ENCODE measurements around the gene SOX9.

Gene SOX9

DNA sequence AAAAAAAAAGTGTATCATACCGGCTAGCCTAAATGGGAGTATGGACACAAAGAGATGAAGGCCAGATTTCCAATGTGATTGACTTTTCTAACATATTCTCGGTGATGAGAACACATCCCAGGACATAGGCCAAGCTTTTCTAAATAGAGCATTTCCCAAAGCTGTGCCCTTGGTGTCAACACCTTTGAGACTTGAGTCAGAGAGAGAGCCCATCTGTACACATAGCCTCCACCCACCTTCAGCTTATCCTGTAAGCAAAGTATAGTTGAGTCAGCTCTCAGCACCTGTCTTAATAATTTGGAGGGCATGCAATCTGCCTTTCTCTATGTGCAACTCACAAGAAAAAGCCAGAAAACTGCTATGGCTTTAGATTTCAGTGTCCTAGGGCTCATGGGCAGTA lies 42.7 kb downstream of the SOX9 start:
- DNase-seq = no peak

DNA sequence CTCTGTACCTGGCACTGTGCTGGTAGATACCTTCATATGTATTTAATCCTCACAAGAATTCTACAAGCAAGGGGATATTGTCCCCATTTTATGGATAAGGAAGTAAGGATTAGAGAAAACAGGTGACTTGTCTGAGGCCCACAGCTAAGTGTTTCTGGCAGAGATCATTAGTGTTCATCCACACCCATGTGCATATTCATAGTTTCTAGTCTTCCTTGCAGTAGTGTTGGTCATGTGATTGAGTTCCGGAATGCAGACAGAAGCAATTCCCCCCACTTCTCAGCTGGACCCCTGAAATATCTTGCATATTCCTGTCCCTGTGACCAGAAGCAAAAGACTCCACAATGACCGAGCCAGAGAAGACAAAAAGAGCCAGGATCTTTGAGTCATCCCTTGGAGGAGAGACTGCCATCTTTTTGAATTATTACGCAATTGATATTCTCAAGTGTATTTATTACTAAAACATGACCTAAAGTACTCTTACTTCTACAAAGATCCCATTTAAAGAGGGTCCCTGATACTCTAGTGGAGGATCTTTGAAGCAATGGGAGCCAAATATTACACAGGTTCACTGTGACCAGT lies 43.4 kb downstream of the SOX9 start:
- no peak for DNase-seq

DNA sequence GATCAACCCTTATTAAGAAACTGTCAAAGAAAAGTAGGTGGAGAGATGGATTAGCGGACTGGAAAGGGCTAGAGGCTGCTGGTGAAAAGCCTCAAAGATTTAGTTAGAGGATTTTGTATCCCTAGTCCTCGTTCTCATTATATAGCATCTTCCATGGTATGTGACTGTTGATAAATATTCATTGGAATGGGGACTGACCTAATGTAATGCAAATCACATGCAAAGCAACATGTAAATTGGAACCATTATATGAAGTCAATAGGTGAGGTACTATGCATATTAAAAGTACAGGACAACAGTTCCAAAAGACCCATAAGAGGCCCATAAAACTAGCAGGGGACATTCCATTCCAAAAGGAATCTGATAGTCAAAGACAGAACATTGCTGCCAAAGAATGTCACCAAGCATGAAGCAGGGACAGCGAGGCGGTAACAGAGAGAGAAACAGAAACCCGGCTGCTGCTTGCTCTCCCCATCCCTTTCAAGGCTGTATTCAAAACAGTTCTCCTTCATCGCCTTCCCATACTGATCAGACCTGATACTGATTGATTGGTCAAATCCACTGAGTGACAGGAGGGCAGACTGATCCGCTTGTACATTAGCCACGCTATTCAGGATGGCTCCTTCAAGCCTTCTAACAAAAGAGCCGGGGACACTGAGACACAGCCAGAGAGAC lies 44.5 kb downstream of the SOX9 start:
- DNase-seq = no peak

DNA sequence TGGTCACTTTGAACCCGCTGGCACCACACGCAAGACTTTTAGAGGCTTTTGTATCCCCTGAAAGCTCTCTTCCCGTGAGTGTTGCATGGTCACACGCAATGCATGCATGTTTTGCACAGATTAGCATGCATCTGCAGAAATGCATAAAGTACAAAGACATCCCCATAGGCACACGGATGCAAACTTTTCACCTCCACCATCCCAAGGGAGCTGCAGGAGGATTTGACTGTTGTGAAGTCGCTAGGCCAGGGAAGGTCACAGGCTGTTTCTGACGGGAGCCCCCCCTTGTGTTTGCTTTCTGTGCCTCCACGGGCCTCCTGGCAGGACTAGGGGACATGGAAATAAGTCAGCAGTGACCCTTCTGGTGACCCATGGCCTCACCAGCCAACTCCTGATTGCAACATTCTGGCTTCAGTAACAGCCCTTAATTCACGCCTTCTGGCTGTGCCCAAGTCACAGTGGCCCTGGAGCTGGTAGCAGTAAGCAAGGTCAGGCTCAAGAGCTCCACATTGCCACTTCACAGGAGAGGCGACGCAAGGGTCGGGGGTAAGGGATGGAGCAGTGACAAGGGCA lies 45.1 kb downstream of the SOX9 start:
- no peak for DNase-seq

DNA sequence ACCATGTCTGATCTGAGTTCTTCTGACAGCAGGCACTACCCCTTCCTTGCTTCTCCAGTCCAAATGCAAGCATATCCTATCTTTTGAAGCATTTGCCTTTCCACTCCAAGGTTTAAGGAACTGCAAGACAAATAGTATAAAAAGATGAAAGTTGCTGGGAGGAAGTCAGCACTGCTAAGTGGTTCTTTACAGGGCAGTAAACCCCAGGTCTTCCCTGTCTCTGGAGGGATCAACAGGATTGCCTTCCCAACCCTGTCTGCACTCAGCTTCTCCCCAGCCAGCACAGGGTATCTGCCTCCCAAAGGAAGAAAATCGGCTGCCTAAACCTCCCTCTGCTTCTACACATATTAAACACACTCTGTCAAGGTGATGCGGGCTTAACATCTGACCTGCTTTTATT lies 46.8 kb downstream of the SOX9 start:
- DNase-seq = no peak

DNA sequence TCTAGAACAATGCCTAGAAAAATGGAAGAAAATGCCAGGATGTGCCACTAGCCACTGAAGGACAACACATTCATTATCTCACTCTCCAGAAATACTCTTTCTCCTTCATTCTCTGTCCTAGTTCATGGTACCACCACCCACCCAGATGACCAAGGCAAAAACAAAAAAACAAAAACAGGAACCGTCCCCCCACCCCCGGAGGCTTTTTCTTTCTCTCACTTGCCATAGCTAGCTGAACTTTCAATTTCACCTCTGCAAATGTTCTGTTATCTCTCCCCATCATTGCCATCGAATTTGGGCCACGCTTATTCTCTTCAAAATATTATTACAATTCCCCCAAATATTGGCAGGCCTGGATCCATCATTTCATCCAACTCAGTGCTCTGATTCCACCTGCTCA lies 49.0 kb downstream of the SOX9 start:
- no peak for DNase-seq

DNA sequence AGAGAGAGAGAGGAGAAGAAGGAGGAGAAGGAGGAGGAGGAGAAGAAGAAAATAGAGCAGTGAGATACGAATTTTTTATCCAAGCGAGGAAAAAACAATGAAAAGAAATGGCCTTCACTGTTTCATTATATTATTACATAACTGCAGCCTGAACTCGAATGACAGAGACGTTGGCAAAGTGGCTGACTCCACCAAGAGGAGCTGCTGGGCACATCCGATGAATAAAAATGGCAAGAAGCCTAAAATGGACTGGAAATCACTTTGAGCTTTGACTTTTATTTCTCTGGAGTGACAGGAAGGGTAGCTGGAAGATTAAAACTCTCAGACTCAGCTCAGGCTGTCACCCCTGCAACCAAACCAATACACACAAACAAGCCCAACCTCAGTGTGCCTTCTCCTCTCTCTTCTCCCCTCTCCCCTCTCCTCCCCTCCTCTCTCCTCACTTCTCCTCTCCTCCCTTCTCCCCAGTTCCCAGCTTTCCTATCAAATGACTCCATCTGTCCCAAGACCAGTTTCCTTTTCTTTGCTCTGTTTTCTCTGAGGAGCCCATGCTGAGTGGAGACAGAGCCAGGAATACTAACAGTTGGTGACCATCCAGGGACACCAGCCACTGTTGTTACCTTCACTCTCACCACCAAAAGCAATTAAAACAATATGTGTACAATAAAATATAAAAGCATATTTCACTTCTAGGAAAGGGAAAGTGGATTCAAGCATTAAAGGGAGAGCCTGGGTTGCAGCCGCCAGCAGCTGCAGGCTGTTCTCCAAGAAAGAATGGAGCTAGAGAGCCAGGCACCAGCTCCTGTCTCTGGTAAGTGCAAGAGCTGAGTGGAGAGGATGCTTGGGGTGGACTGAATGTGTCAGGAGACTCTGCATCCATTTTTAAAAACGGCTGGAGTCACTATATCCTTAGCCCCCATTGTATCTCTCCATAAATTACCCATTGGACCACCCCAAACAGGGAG lies 51.2 kb downstream of the SOX9 start:
- DNase-seq = no peak

DNA sequence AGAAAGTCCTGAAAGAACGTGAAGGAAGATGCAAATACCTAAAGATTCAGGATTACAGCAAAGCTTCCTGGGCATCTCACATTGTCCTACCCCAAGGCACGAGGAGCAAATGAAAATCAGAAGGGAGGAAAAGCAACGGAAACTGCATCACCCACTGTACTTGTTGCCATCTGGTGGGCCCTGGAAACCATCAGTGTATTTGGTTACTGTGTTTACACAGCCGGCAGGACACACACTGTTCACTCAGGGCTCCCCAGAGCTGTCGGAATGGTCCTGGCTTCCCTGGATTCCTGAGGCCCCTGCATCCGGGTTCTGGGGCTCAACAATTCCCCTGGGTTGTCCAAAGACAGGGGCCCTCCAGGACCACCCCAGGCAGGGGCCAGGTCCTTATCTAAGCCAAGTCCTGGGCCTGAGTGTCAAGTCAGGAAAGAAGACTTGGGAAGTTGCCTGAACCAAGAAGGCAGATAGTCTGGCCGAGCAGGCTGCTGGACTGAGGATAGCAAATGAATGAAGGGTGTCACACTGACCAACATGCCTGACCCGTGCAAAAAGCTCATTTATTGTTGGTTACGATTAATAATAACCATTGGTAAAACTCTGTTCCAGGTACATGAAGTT lies 52.8 kb downstream of the SOX9 start:
- no peak for DNase-seq

DNA sequence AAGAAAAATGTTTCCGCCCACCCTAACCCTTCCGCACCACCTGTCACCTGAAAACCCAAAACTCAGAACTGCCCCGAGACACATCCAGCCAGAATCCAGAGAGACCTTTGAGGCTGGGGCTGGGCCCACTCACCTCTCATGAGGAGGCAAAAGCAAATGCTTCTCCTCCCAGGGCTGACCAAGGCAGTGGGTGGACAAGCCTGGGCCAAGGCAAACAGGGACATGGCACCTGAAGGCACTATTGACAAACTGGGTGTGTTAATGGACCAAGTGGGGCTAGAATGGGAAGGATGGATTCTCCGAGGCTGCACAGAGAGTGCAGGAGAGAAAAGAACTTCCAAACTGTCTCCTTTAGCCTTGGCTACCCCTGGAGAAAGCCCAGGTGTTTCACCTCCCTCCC lies 54.4 kb downstream of the SOX9 start:
- no peak for DNase-seq

Measured in CD4-positive, alpha-beta T cell treated with Interleukin-17A for 4 hours (primary cell).